22Rv1 (cell line): ENCODE data around the gene MGST2.

Source experiments
- CTCF ChIP-seq: fragments of 450-650 bp; IDR thresholded peaks from 2 replicates; pipeline ENCODE4 v1.5.1; 2017; ENCODE audit warnings: mild to moderate bottlenecking
- ZFX ChIP-seq: fragments of 450-650 bp; IDR thresholded peaks from 2 replicates; pipeline ENCODE4 v1.6.1; 2017; ENCODE audit warnings: antibody characterized with exemption, borderline replicate concordance

GRCh38 chr4:139676365-139676764 is 10.7 kb downstream of the MGST2 start:
- TF ChIP-seq CTCF: no peak
- no peak for TF ChIP-seq ZFX
